H9 (cell line): ENCODE measurements around the gene FIBP. TPM values are rescaled to one million over a fixed set of nuclear protein-coding genes. Genes with fewer than 3 reads are reported as not detected.

Experiments used
- DNase-seq: peaks from one replicate; pipeline ENCODE4 v3.0.0-alpha.2; 2017
- H2AFZ ChIP-seq: one replicate; pipeline ENCODE4 v1.6.1; 2013; ENCODE audit warnings: mild to moderate bottlenecking, low read length, control low read depth, moderate library complexity
- H2AK5ac ChIP-seq: 2 replicates; pipeline ENCODE4 v1.6.1; 2013; ENCODE audit warnings: low read length, control low read depth, mixed read lengths; ENCODE audit not compliant: insufficient read length
- H2BK120ac ChIP-seq: one replicate; pipeline ENCODE4 v1.6.1; 2013; ENCODE audit warnings: low read depth, mild to moderate bottlenecking, low read length, control low read depth, inconsistent platforms; ENCODE audit not compliant: poor library complexity, severe bottlenecking
- H2BK12ac ChIP-seq: 2 replicates; pipeline ENCODE4 v1.6.1; 2013; ENCODE audit warnings: low read length, control low read depth, mixed read lengths, low read depth; ENCODE audit not compliant: insufficient read length
- H2BK15ac ChIP-seq: 2 replicates; pipeline ENCODE4 v1.6.1; 2013; ENCODE audit warnings: low read depth, low read length, control low read depth
- H2BK20ac ChIP-seq: one replicate; pipeline ENCODE4 v1.6.1; 2013; ENCODE audit warnings: low read depth, mild to moderate bottlenecking, low read length, control low read depth, inconsistent platforms; ENCODE audit not compliant: poor library complexity, severe bottlenecking
- H2BK5ac ChIP-seq: 2 replicates; pipeline ENCODE4 v1.6.1; 2013; ENCODE audit warnings: low read length, control low read depth, mixed read lengths; ENCODE audit not compliant: insufficient read length
- H3K14ac ChIP-seq: 2 replicates; pipeline ENCODE4 v1.6.1; 2013; ENCODE audit warnings: low read length, control low read depth; ENCODE audit not compliant: insufficient read depth
- H3K18ac ChIP-seq: 2 replicates; pipeline ENCODE4 v1.6.1; 2013; ENCODE audit warnings: low read depth, mild to moderate bottlenecking, mixed read lengths, low read length, control low read depth; ENCODE audit not compliant: insufficient read length
- H3K23ac ChIP-seq: 2 replicates; pipeline ENCODE4 v1.6.1; 2013; ENCODE audit warnings: low read length, control low read depth, mixed read lengths, low read depth; ENCODE audit not compliant: insufficient read length
- H3K23me2 ChIP-seq: 2 replicates; pipeline ENCODE4 v1.6.1; 2013; ENCODE audit warnings: low read depth, mild to moderate bottlenecking, mixed read lengths, low read length, control low read depth; ENCODE audit not compliant: insufficient read length, poor library complexity, severe bottlenecking
- H3K27ac ChIP-seq: 2 replicates; pipeline ENCODE4 v1.5.1; 2013; ENCODE audit warnings: low read length, control low read depth, mixed read lengths, low read depth; ENCODE audit not compliant: insufficient read length
- H3K27me3 ChIP-seq: 2 replicates; pipeline ENCODE4 v1.6.1; 2013; ENCODE audit warnings: low read length, control low read depth, inconsistent platforms; ENCODE audit not compliant: insufficient read depth
- H3K4ac ChIP-seq: 2 replicates; pipeline ENCODE4 v1.6.1; 2013; ENCODE audit warnings: low read depth, mild to moderate bottlenecking, control low read depth, inconsistent platforms, low read length, moderate library complexity
- H3K4me1 ChIP-seq: 2 replicates; pipeline ENCODE4 v1.6.1; 2013; ENCODE audit warnings: low read length, control low read depth, inconsistent platforms; ENCODE audit not compliant: insufficient read depth
- H3K4me2 ChIP-seq: 2 replicates; pipeline ENCODE4 v1.6.1; 2013; ENCODE audit warnings: low read length, control low read depth, mixed read lengths; ENCODE audit not compliant: insufficient read length, insufficient read depth
- H3K56ac ChIP-seq: 2 replicates; pipeline ENCODE4 v1.6.1; 2013; ENCODE audit warnings: low read depth, mild to moderate bottlenecking, mixed read lengths, low read length, control low read depth; ENCODE audit not compliant: insufficient read length
- H3K79me1 ChIP-seq: 2 replicates; pipeline ENCODE4 v1.6.1; 2013; ENCODE audit warnings: low read depth, mild to moderate bottlenecking, moderate library complexity, low read length, control low read depth, inconsistent platforms; ENCODE audit not compliant: insufficient read depth, poor library complexity, severe bottlenecking
- H3K79me2 ChIP-seq: 2 replicates; pipeline ENCODE4 v1.6.1; 2013; ENCODE audit warnings: low read length, control low read depth, inconsistent platforms; ENCODE audit not compliant: insufficient read depth
- H3K9ac ChIP-seq: 2 replicates; pipeline ENCODE4 v1.6.1; 2013; ENCODE audit warnings: low read length, control low read depth, mixed read lengths; ENCODE audit not compliant: insufficient read length; ENCODE audit errors: extremely low read depth
- H3K9me3 ChIP-seq: one replicate; pipeline ENCODE4 v1.6.1; 2013; ENCODE audit warnings: low read depth, low read length, inconsistent platforms; ENCODE audit not compliant: control insufficient read depth
- H3T11ph ChIP-seq: one replicate; pipeline ENCODE4 v1.6.1; 2013; ENCODE audit warnings: mild to moderate bottlenecking, low read length, control low read depth, inconsistent platforms
- H4K20me1 ChIP-seq: one replicate; pipeline ENCODE4 v1.6.1; 2013; ENCODE audit not compliant: control insufficient read depth, insufficient read length, insufficient read depth
- H4K5ac ChIP-seq: 2 replicates; pipeline ENCODE4 v1.6.1; 2013; ENCODE audit warnings: low read depth, mild to moderate bottlenecking, mixed read lengths, low read length, control low read depth; ENCODE audit not compliant: insufficient read length
- H4K8ac ChIP-seq: replicated peaks from 2 replicates; pipeline ENCODE4 v1.6.1; 2013; ENCODE audit warnings: low read length, control low read depth, mixed read lengths, low read depth; ENCODE audit not compliant: insufficient read length
- H4K91ac ChIP-seq: 2 replicates; pipeline ENCODE4 v1.6.1; 2013; ENCODE audit warnings: low read depth, mild to moderate bottlenecking, moderate library complexity, mixed read lengths, low read length, control low read depth; ENCODE audit not compliant: insufficient read length
- H3K27ac Mint-ChIP-seq, 3 experiments: 2 replicates in 2 of 3; 3 replicates in 1 of 3; pipeline ENCODE4 v1.8.0; 2020 to 2021; ENCODE audit warnings: mixed read lengths in 3 of 3, mild to moderate bottlenecking in 1 of 3, moderate library complexity in 1 of 3
- H3K27me3 Mint-ChIP-seq: 2 replicates; pipeline ENCODE4 v1.8.0; 2021; ENCODE audit warnings: low read depth, mild to moderate bottlenecking, moderate library complexity, mixed read lengths
- H3K36me3 Mint-ChIP-seq, 3 experiments: 2 replicates in 2 of 3; 3 replicates in 1 of 3; pipeline ENCODE4 v1.8.0; 2020 to 2021; ENCODE audit warnings: low read depth in 3 of 3, mixed read lengths in 3 of 3; ENCODE audit not compliant: insufficient read depth in 1 of 3
- H3K4me1 Mint-ChIP-seq, 2 experiments: 2 replicates each; pipeline ENCODE4 v1.8.0; 2020; ENCODE audit warnings: mixed read lengths in 2 of 2
- H3K4me3 Mint-ChIP-seq, 2 experiments: 2 replicates in 1 of 2; 3 replicates in 1 of 2; pipeline ENCODE4 v1.8.0; 2020 to 2021; ENCODE audit warnings: mild to moderate bottlenecking in 2 of 2, mixed read lengths in 2 of 2, moderate library complexity in 1 of 2
- H3K9me3 Mint-ChIP-seq, 2 experiments: 2 replicates in 1 of 2; 3 replicates in 1 of 2; pipeline ENCODE4 v1.8.0; 2020; ENCODE audit warnings: mild to moderate bottlenecking in 2 of 2, mixed read lengths in 2 of 2, moderate library complexity in 1 of 2
- CTCF ChIP-seq: fragments of 200-600 bp; sonication (generic); conservative IDR thresholded peaks from 3 replicates; pipeline ENCODE4 v1.8.0; 2021; ENCODE audit warnings: antibody characterized with exemption, mild to moderate bottlenecking
- WGBS: extraction: QIAGEN DNeasy Blood & Tissue Kit; methylation state at CpG from one replicate; pipeline ENCODE4 v1.1.7; 2013; ENCODE audit warnings: missing lambda C conversion rate, low lambda C conversion rate, mixed read lengths; ENCODE audit not compliant: insufficient read length; ENCODE audit errors: extremely low coverage; 5-methylcytosine and 5-hydroxymethylcytosine counted together
- total RNA-seq: library from RNA; stranded (reverse); gene quantifications from 2 replicates; pipeline ENCODE4 v1.2.1, GENCODE V29; 2021

Gene FIBP
- total RNA-seq, 1 experiment from 2014 or later: 87.0 TPM

DNA sequence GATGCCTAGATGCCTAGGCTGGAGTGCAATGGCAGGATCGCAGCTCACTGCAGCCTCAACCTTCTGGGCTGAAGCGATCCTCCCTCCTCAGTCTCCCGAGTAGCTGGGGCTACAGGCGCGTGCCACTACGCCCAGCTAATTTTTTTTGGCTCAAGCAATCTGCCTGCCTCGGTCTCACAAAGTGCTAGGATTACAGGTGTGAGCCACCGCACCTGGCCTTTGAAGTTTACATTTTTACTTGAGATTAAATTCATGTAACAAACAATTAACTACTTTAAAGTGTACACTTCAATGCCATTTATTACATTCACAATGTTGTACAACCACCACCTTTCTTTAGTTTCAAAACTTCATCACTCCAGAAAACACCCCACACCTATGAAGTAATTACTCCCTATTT, 15.4 kb upstream of the FIBP start:
- no peak overlapping the region for H2AK5ac ChIP-seq
- TF ChIP-seq CTCF: no peak
- no peak overlapping the region for H4K8ac ChIP-seq
- H3K9me3 Mint-ChIP-seq: no peaks in the 10 kb centered on the region; a peak in 1 of 5 replicates
- H3K4me1 ChIP-seq: no peaks in the 10 kb centered on the region
- no peak overlapping the region for H3K9ac ChIP-seq
- H2BK15ac ChIP-seq: no peak overlapping the region
- H3K4me2 ChIP-seq: no peak overlapping the region
- H3K79me2 ChIP-seq: no peaks in the 10 kb centered on the region
- H3K27ac Mint-ChIP-seq: no peak overlapping the region
- no peaks in the 10 kb centered on the region for H4K20me1 ChIP-seq
- H3K14ac ChIP-seq: no peak overlapping the region
- H4K91ac ChIP-seq: no peak overlapping the region
- no peak overlapping the region for H2BK120ac ChIP-seq
- H3K27me3 ChIP-seq: peaks cover 15% of the 10 kb centered on the region; the same call in 1 of the 2 replicates
- H3K27me3 Mint-ChIP-seq: peaks cover 87% of the 10 kb centered on the region
- no peak overlapping the region for H3T11ph ChIP-seq
- H3K4ac ChIP-seq: no peak overlapping the region
- H3K27ac ChIP-seq: no peak overlapping the region
- peaks cover 9% of the 10 kb centered on the region for H3K23me2 ChIP-seq
- H3K79me1 ChIP-seq: no peaks in the 10 kb centered on the region
- H2BK20ac ChIP-seq: no peak overlapping the region
- H2BK12ac ChIP-seq: no peak overlapping the region
- H2BK5ac ChIP-seq: no peak overlapping the region
- no peak overlapping the region for H3K18ac ChIP-seq
- H3K23ac ChIP-seq: no peak overlapping the region
- H3K4me1 Mint-ChIP-seq: peaks cover 13 to 17% of the 10 kb centered on the region in 2 experiments
- no peak overlapping the region for H4K5ac ChIP-seq
- no peak overlapping the region for H3K4me3 Mint-ChIP-seq
- H3K36me3 Mint-ChIP-seq: no peaks in the 10 kb centered on the region
- H2AFZ ChIP-seq: no peak overlapping the region
- H3K9me3 ChIP-seq: no peaks in the 10 kb centered on the region
- WGBS: no CpG with 5 or more reads among the region's 8 CpGs
- no peak for DNase-seq
- H3K56ac ChIP-seq: no peak overlapping the region
